SU-DHL-6 (cell line): ENCODE measurements around the gene COP1.

Experiments used
- H2AFZ ChIP-seq: fragments of 200-600 bp; sonication (generic); 2 replicates; pipeline ENCODE4 v1.6.1; 2014; ENCODE audit warnings: low read depth, mild to moderate bottlenecking, moderate library complexity, mixed read lengths, antibody characterized with exemption, low read length; ENCODE audit not compliant: severe bottlenecking
- H3F3A ChIP-seq: fragments of 200-600 bp; shearing (Covaris generic); 2 replicates; pipeline ENCODE4 v1.6.0; 2016; ENCODE audit warnings: antibody characterized with exemption, mild to moderate bottlenecking; ENCODE audit not compliant: insufficient read depth
- H3K27ac ChIP-seq: fragments of 200-600 bp; sonication (generic); 2 replicates; pipeline ENCODE4 v1.5.1; 2016; ENCODE audit warnings: low read depth, mild to moderate bottlenecking, low read length, moderate library complexity, mixed read lengths
- H3K27me3 ChIP-seq: fragments of 200-600 bp; sonication (generic), shearing (Covaris generic); 2 replicates; pipeline ENCODE4 v1.6.0; 2014; ENCODE audit warnings: mild to moderate bottlenecking, low read length
- H3K36me3 ChIP-seq: fragments of 200-600 bp; sonication (generic); 2 replicates; pipeline ENCODE4 v1.6.1; 2014; ENCODE audit warnings: mild to moderate bottlenecking, low read length, mixed read lengths
- H3K4me2 ChIP-seq: fragments of 300-600, 200-600 bp; shearing (Covaris generic), sonication (generic); 2 replicates; pipeline ENCODE4 v1.6.0; 2014; ENCODE audit warnings: low read length, low read depth, mild to moderate bottlenecking; ENCODE audit not compliant: poor library complexity, severe bottlenecking
- H3K4me3 ChIP-seq: fragments of 200-600 bp; sonication (generic); 2 replicates; pipeline ENCODE4 v1.5.1; 2014; ENCODE audit warnings: antibody characterized with exemption, low read length, mild to moderate bottlenecking, mixed read lengths; ENCODE audit not compliant: insufficient read depth, poor library complexity, severe bottlenecking
- H3K79me2 ChIP-seq: fragments of 200-600 bp; sonication (generic); 2 replicates; pipeline ENCODE4 v1.6.1; 2014; ENCODE audit warnings: mild to moderate bottlenecking, low read length, moderate library complexity; ENCODE audit not compliant: insufficient read depth
- H3K9ac ChIP-seq: fragments of 200-600 bp; sonication (generic); 2 replicates; pipeline ENCODE4 v1.7.0; 2014; ENCODE audit warnings: mild to moderate bottlenecking, low read length
- H3K9me2 ChIP-seq: fragments of 200-600 bp; sonication (generic); replicated peaks from 2 replicates; pipeline ENCODE4 v1.6.1; 2014; ENCODE audit warnings: low read length; ENCODE audit not compliant: insufficient read depth
- H3K9me3 ChIP-seq: fragments of 200-600 bp; sonication (generic); 2 replicates; pipeline ENCODE4 v1.6.1; 2014; ENCODE audit warnings: low read length, mixed read lengths; ENCODE audit not compliant: insufficient read depth
- H4K20me1 ChIP-seq: fragments of 200-600 bp; sonication (generic); 2 replicates; pipeline ENCODE4 v1.6.1; 2014; ENCODE audit warnings: low read depth, mild to moderate bottlenecking, antibody characterized with exemption, low read length, moderate library complexity, mixed read lengths
- CTCF ChIP-seq: fragments of 200-600 bp; sonication (generic); IDR thresholded peaks from one replicate; pipeline ENCODE4 v1.5.1; 2017; ENCODE audit warnings: antibody characterized with exemption, mild to moderate bottlenecking, low read length, moderate library complexity; ENCODE audit not compliant: insufficient read depth, poor library complexity, severe bottlenecking
- EZH2phosphoT487 ChIP-seq: fragments of 200-600 bp; sonication (generic), shearing (Covaris generic); conservative IDR thresholded peaks from 2 replicates; pipeline ENCODE4 v1.6.1; 2018; ENCODE audit warnings: mild to moderate bottlenecking, antibody characterized with exemption, low read length, moderate library complexity, mixed read lengths

Gene COP1

GRCh38 chr1:176165573-176165972 lies 41.5 kb downstream of the COP1 start:
- H3K4me2 ChIP-seq: no peak overlapping the region
- H3K36me3 ChIP-seq: peaks cover 34% of the 10 kb centered on the region; the same call in 1 of the 2 replicates
- no peak overlapping the region for H3K4me3 ChIP-seq
- no peak overlapping the region for H2AFZ ChIP-seq
- H4K20me1 ChIP-seq: 0 out of 2 replicates have a peak, but pooled peaks cover 2% of the 10 kb centered on the region
- peaks cover 68% of the 10 kb centered on the region for H3K79me2 ChIP-seq
- no peaks in the 10 kb centered on the region for H3F3A ChIP-seq
- no peaks in the 10 kb centered on the region for H3K9me2 ChIP-seq
- no peak overlapping the region for H3K9ac ChIP-seq
- no peaks in the 10 kb centered on the region for H3K27me3 ChIP-seq
- TF ChIP-seq EZH2phosphoT487 (no peak), CTCF (no peak)
- H3K9me3 ChIP-seq: no peaks in the 10 kb centered on the region
- no peak overlapping the region for H3K27ac ChIP-seq

- Histone ChIP-seq H3F3A (no peaks in the 10 kb centered on the region), H3K79me2 (peaks cover 66% of the 10 kb centered on the region), H4K20me1 (0 out of 2 replicates have a peak, but pooled peaks cover 2% of the 10 kb centered on the region), H3K9ac (no peak overlapping the region), H3K9me3 (peaks cover 6% of the 10 kb centered on the region), H3K27me3 (no peaks in the 10 kb centered on the region), H3K36me3 (peaks cover 44% of the 10 kb centered on the region), H3K4me2 (no peak overlapping the region), H3K9me2 (no peaks in the 10 kb centered on the region), H3K4me3 (no peak overlapping the region), H3K27ac (no peak overlapping the region), H2AFZ (no peak overlapping the region)
- TF ChIP-seq EZH2phosphoT487 (no peak), CTCF (no peak)
These were observed 42.9 kb downstream of the COP1 start for GRCh38 chr1:176164014-176164678.

- Histone ChIP-seq H3K9me3 (peaks cover 19% of the 10 kb centered on the region), H3K27me3 (no peaks in the 10 kb centered on the region), H3K27ac (no peak overlapping the region), H3F3A (peaks cover 6% of the 10 kb centered on the region; the same call in 1 of the 2 replicates), H2AFZ (no peak overlapping the region), H3K9ac (no peak overlapping the region), H3K4me3 (no peak overlapping the region), H3K9me2 (no peaks in the 10 kb centered on the region), H4K20me1 (no peaks in the 10 kb centered on the region), H3K4me2 (no peak overlapping the region), H3K36me3 (peaks cover 67% of the 10 kb centered on the region), H3K79me2 (peaks cover 75% of the 10 kb centered on the region)
- TF ChIP-seq CTCF (no peak), EZH2phosphoT487 (no peak)
These were observed 47.1 kb downstream of the COP1 start for GRCh38 chr1:176159993-176160392.
